GM21423 (cell line): ENCODE data around the gene LRFN4.

Experiments used
- ATAC-seq: cut with Tn5 transposase; IDR thresholded peaks from one replicate; pipeline ENCODE4 v1.9.1; 2021; ENCODE audit warnings: mild to moderate bottlenecking, moderate library complexity; ENCODE audit not compliant: unreplicated experiment

LRFN4 gene

DNA sequence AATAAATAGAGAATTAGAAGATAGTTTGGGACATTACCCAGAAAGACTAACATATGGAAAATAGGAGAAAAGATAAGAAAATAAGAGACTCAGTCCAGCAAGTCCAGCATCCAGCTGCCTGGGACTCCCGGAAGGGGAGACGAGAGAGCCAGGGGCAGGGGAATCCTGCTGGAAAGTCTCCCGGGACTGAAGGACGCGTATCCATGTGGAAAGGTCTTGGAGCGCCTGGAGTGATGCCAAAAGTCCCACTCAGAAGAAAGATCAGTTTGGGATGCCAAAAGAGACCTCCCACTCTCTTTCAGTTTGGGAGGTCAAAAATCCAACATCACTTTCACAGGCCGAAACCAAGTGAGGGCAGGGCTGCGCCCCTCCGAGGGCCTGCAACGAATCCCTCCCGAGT lies 30.7 kb downstream of the LRFN4 start:
- no peak for ATAC-seq

- ATAC-seq: no peak
These were observed 31.4 kb downstream of the LRFN4 start for GRCh38 chr11:66888282-66888681.

- ATAC-seq: no peak
These were observed 33.1 kb downstream of the LRFN4 start for GRCh38 chr11:66889960-66890359.

GRCh38 chr11:66891851-66892660 lies 35.2 kb downstream of the LRFN4 start:
- peak; percentile 80 for ATAC-seq

DNA sequence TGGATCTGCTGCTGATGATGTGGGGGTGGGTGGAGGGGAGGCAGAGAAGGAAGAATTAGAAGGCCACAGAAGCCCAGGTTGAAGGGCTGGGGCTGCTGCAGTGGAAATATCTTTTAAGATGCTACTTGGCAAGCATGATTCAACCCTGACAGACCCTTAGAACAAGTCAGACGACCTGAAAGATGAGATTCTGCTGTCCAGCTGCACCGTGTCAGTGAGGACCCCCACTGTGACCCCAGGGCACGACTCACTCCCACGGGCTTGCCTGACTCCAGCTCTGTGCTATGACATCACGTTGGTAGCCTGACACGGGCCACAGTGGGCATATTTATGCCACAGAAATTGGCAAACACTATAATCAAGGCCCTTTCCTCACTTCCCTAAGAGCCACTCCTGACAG lies 36.0 kb downstream of the LRFN4 start:
- no peak for ATAC-seq

DNA sequence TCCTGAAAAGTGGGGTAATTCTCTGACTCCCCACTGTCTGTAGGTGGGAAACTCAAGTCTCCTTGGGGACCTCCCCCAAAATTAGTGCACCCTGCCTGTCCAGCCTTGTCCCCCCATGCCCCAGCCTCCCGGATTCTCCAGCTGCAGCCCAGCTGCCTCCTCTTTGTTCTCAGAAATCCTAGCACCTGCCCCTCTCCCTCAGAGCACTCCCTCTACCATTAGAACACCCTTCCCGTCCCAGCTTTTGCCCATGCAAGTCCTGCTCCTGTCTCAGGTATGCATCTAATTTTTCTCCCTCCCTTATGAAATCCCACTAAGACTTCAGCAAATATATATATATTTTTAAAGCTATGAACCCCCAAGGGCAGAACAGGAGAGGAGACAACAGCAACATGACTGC lies 37.3 kb downstream of the LRFN4 start:
- ATAC-seq: no peak

DNA sequence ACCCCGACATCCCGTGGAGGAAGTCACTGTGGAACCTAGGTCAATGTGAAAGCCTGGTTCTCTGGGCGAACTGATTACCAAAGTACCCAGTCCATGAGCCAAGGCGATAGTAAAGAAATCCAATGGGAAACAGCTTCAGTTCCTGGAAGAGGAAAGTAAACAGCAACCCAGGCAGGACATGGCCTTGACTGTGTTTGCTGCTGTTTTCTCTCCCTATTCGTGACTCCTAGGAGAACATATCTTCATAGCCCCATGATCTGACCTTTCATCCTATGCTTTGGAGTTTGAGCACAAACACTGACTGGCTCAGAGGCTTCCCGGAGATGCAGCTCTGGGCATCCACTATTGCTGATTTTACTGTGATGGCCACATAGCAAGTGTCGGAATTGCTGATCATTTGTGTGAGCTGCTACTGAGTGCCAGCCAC lies 45.1 kb downstream of the LRFN4 start:
- no peak for ATAC-seq

DNA sequence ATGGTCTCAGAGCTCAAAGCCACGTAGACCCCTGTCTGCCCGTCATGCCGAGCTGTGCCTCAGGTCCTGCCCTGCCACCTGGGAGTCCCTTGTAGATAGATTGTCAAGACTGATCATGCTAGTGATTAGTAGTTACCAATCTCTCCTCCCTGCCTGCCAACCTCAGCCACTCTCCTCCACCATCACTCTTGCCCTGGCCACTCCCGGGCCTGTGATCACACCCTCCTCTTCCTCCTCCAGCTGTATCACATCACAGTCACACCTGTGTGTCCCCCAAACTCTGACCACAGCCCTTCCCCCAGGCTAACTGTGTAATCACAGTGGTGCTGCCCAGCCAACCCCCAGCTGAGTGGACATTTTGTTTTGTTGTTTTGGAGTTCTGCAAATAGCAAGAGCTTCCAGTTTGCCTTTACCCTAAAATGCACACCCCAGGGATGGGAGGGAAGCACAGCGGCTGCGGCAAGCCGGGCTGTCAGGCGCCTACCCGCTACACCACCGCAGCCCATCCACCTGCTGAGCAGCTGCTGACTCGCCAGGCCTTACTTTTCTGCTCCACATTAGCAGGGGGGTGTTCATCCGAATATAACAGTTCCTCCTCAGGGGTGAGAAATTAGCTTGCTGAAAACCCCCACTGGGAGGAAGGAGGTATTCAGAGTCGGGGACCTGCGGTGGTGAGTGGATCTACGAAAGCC lies 45.8 kb downstream of the LRFN4 start:
- no peak for ATAC-seq

DNA sequence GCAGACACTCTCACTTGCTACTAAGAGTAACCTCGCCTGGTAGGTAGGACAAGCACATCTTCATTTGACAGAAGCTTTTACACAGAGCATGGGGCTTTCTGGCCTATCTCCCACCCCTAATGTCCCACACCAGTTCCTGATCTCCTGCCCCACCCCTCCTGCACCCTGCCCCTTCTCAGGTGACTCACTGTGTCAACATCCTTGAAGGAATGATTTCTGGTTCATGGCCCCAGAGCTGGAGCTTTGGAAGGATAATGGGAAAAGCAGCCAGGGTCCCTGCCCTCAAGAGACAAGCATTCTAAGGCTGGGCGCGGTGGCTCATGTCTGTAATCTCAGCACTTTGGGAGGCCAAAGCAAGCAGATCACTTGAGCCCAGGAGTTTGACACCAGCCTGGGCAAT lies 47.2 kb downstream of the LRFN4 start:
- no peak for ATAC-seq

DNA sequence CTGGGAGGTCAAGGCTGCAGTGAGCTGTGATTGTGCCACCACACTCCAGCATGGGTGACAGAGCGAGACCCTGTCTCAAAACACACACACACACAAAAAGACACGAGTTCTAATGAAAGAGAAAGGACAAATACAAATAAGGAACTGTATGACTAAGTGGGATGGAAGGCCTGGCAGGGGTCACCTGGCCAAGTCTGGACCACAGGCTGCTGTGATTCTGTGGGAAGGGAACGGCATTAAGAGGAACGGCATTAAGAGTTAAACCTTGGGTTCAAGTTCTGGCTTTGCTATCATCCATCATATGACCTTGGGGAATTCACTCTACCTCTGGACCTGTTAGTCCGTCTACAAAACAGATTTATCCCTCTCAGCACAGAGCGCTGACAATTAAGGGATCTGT lies 47.7 kb downstream of the LRFN4 start:
- no peak for ATAC-seq

DNA sequence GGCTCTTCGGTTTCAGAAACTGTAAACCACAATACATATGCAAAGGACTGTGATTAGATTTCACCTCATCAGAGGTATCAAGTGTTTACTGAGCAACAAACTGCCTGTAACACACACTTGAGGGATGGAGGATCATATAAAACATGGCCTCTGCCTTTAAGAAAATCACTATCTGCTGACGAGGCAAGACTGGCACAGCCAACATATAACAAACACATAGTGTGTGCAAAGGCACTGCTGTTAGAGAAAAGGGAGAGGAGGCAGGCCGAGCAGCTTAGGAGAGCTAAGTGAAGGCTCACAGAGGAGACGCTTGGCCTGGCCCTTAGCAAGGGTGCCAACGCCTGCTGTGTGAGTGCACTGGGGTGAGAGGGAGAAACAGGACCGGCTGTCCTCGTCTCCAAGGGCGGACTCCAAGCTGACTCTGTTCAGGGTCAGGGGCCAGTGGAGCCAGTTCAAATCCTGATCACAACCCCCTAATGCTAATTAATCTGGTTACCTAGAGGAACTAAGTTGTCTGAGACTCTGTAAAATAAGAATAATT lies 48.2 kb downstream of the LRFN4 start:
- ATAC-seq: no peak

- no peak for ATAC-seq
These were observed 48.8 kb downstream of the LRFN4 start for GRCh38 chr11:66905631-66906030.

- no peak for ATAC-seq
These were observed 49.3 kb downstream of the LRFN4 start for GRCh38 chr11:66906061-66906733.

DNA sequence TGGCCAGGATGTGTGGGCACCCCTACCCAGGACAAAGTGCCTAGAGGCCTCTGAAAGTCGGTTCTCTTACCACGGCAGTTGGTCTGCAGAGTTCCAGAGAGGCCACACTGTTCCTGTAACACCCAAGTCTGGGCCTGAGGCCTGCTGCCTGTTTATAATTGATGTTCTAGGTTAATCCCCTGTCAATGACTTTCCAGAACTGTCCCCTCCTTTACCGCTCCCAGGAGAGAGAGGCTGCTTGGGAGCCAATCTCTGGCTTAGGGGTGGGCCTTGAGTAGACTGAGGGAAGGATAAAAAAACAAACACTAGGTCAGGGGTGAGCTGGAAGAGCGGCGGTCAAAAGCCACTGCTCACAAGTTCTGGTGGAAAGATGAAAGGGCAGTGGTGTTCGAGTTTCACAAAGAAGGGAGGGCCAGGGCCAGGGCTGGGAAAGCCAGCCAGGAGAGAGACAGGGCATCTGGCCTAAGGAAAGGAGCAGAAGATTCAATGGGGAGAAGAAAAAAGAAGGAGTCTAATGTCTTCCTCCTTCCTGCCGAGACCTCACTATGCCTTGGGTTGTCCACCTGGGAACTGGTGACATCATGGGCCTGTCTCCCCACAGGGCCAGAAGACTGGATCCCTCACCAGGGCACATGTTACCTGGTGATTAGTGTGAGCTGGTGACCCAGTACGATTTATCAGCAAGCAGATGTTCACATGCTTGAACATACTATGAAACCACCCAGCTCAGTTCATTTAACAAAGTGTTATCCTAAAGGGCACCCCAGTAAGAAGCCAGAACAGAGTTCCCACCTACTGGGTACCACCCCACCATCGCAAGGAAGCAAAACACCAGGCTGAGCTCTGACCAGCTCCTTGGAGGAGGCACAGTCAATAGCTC lies 51.1 kb downstream of the LRFN4 start:
- no peak for ATAC-seq

DNA sequence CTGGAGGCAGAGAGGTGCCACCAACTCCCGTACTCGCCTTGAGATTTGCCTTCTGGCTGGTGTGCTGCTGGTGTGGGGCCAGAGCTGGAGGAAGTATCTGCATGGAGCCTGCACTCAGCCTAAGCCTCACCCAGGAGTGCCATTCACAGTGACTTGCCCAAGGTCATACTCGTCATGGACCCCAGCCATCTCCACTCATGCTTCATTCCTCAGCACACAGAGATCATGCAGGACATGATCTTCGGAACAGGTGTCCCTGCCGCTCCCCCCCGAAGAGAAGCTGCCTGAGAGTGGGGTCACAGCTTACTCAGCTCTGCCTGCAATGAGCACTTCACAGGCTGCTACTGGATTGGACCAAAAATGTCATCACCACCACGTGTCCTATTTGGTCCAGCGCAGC lies 52.3 kb downstream of the LRFN4 start:
- no peak for ATAC-seq

DNA sequence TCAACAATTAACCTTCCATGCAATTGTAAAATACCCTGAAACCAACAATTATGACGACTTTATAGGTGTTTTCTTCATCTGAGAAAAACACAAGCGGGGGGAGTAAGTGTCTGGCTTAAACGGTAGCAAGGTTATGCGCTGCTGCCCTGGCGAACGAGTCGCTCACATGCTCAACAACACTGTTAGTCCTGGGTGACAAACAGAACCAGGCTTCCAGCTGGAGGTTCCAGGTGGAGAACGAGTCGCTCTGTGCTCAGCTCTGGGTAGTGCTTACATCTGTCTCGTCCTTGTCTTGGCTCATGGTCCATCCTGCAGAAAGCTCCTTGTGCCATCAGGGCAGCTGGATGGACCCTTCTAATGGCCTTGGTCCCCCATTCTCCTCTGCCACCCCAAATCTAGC lies 53.2 kb downstream of the LRFN4 start:
- ATAC-seq: no peak
